HUES6 (cell line): ENCODE measurements around the gene MCTP1.

Experiments
- H3K27ac ChIP-seq: 2 replicates; pipeline ENCODE4 v1.7.0; 2013; ENCODE audit warnings: low read depth, mild to moderate bottlenecking, low read length, inconsistent platforms
- H3K27me3 ChIP-seq: 2 replicates; pipeline ENCODE4 v1.6.1; 2013; ENCODE audit warnings: low read length; ENCODE audit not compliant: control insufficient read depth, insufficient read depth
- H3K36me3 ChIP-seq: 2 replicates; pipeline ENCODE4 v1.6.1; 2013; ENCODE audit warnings: low read length; ENCODE audit not compliant: control insufficient read depth, insufficient read depth
- H3K4me1 ChIP-seq: 2 replicates; pipeline ENCODE4 v1.6.1; 2013; ENCODE audit warnings: low read length; ENCODE audit not compliant: control insufficient read depth, insufficient read depth
- H3K4me3 ChIP-seq: 2 replicates; pipeline ENCODE4 v1.5.1; 2013; ENCODE audit warnings: low read depth, low read length
- H3K9ac ChIP-seq: one replicate; pipeline ENCODE4 v1.6.1; 2013; ENCODE audit warnings: mild to moderate bottlenecking, low read length
- H3K9me3 ChIP-seq: 2 replicates; pipeline ENCODE4 v1.6.1; 2013; ENCODE audit warnings: low read depth, low read length; ENCODE audit not compliant: control insufficient read depth, insufficient read depth

Gene MCTP1

GRCh38 chr5:95114902-95115301 is 170.0 kb downstream of the MCTP1 start:
- Histone ChIP-seq H3K27me3 (no peaks in the 10 kb centered on the region), H3K27ac (no peak overlapping the region), H3K4me1 (peaks cover 10% of the 10 kb centered on the region), H3K36me3 (no peaks in the 10 kb centered on the region), H3K9ac (no peak overlapping the region), H3K4me3 (no peak overlapping the region), H3K9me3 (no peaks in the 10 kb centered on the region)

GRCh38 chr5:95114305-95114704 is 170.6 kb downstream of the MCTP1 start:
- Histone ChIP-seq H3K9ac (no peak overlapping the region), H3K27ac (no peak overlapping the region), H3K36me3 (no peaks in the 10 kb centered on the region), H3K27me3 (no peaks in the 10 kb centered on the region), H3K4me3 (no peak overlapping the region), H3K4me1 (peaks cover 10% of the 10 kb centered on the region), H3K9me3 (no peaks in the 10 kb centered on the region)

GRCh38 chr5:95113489-95113888 is 171.4 kb downstream of the MCTP1 start:
- peaks cover 10% of the 10 kb centered on the region for H3K4me1 ChIP-seq
- no peaks in the 10 kb centered on the region for H3K36me3 ChIP-seq
- no peak overlapping the region for H3K4me3 ChIP-seq
- H3K9me3 ChIP-seq = no peaks in the 10 kb centered on the region
- H3K9ac ChIP-seq = no peak overlapping the region
- H3K27me3 ChIP-seq = no peaks in the 10 kb centered on the region
- no peak overlapping the region for H3K27ac ChIP-seq

GRCh38 chr5:95111141-95111540 is 173.8 kb downstream of the MCTP1 start:
- no peaks in the 10 kb centered on the region for H3K27me3 ChIP-seq
- no peak overlapping the region for H3K9ac ChIP-seq
- no peak overlapping the region for H3K4me3 ChIP-seq
- no peaks in the 10 kb centered on the region for H3K36me3 ChIP-seq
- no peaks in the 10 kb centered on the region for H3K9me3 ChIP-seq
- H3K4me1 ChIP-seq = peaks cover 10% of the 10 kb centered on the region
- no peak overlapping the region for H3K27ac ChIP-seq

- Histone ChIP-seq H3K4me1 (peaks cover 10% of the 10 kb centered on the region), H3K27me3 (no peaks in the 10 kb centered on the region), H3K9me3 (no peaks in the 10 kb centered on the region), H3K9ac (no peak overlapping the region), H3K36me3 (no peaks in the 10 kb centered on the region), H3K27ac (no peak overlapping the region), H3K4me3 (no peak overlapping the region)
These were observed 174.8 kb downstream of the MCTP1 start for GRCh38 chr5:95110118-95110517.

GRCh38 chr5:95107138-95107537 is 177.8 kb downstream of the MCTP1 start:
- Histone ChIP-seq H3K4me3 (no peak overlapping the region), H3K4me1 (no peaks in the 10 kb centered on the region), H3K27ac (no peak overlapping the region), H3K9me3 (no peaks in the 10 kb centered on the region), H3K27me3 (no peaks in the 10 kb centered on the region), H3K9ac (no peak overlapping the region), H3K36me3 (no peaks in the 10 kb centered on the region)

- Histone ChIP-seq H3K4me3 (no peak overlapping the region), H3K9me3 (no peaks in the 10 kb centered on the region), H3K9ac (no peak overlapping the region), H3K27ac (no peak overlapping the region), H3K4me1 (no peaks in the 10 kb centered on the region), H3K27me3 (no peaks in the 10 kb centered on the region), H3K36me3 (no peaks in the 10 kb centered on the region)
These were observed 179.3 kb downstream of the MCTP1 start for GRCh38 chr5:95105638-95106037.

GRCh38 chr5:95102687-95103086 is 182.2 kb downstream of the MCTP1 start:
- no peak overlapping the region for H3K9ac ChIP-seq
- H3K27me3 ChIP-seq = no peaks in the 10 kb centered on the region
- no peaks in the 10 kb centered on the region for H3K4me1 ChIP-seq
- H3K9me3 ChIP-seq = no peaks in the 10 kb centered on the region
- H3K4me3 ChIP-seq = no peak overlapping the region
- no peak overlapping the region for H3K27ac ChIP-seq
- no peaks in the 10 kb centered on the region for H3K36me3 ChIP-seq

- no peak overlapping the region for H3K9ac ChIP-seq
- no peaks in the 10 kb centered on the region for H3K27me3 ChIP-seq
- no peaks in the 10 kb centered on the region for H3K9me3 ChIP-seq
- no peaks in the 10 kb centered on the region for H3K4me1 ChIP-seq
- no peaks in the 10 kb centered on the region for H3K36me3 ChIP-seq
- H3K4me3 ChIP-seq = no peak overlapping the region
- no peak overlapping the region for H3K27ac ChIP-seq
These were observed 182.8 kb downstream of the MCTP1 start for GRCh38 chr5:95102080-95102479.

- Histone ChIP-seq H3K9me3 (no peaks in the 10 kb centered on the region), H3K4me3 (no peak overlapping the region), H3K4me1 (no peaks in the 10 kb centered on the region), H3K27me3 (no peaks in the 10 kb centered on the region), H3K27ac (no peak overlapping the region), H3K9ac (no peak overlapping the region), H3K36me3 (no peaks in the 10 kb centered on the region)
These were observed 184.3 kb downstream of the MCTP1 start for GRCh38 chr5:95100551-95100950.

GRCh38 chr5:95098012-95098411 is 186.9 kb downstream of the MCTP1 start:
- no peaks in the 10 kb centered on the region for H3K36me3 ChIP-seq
- no peak overlapping the region for H3K27ac ChIP-seq
- H3K27me3 ChIP-seq = no peaks in the 10 kb centered on the region
- H3K4me1 ChIP-seq = no peaks in the 10 kb centered on the region; the same call in 1 of the 2 replicates
- H3K9me3 ChIP-seq = no peaks in the 10 kb centered on the region
- H3K4me3 ChIP-seq = no peak overlapping the region
- no peak overlapping the region for H3K9ac ChIP-seq

GRCh38 chr5:95093211-95093610 is 191.7 kb downstream of the MCTP1 start:
- Histone ChIP-seq H3K9me3 (peaks cover 9% of the 10 kb centered on the region; the same call in 1 of the 2 replicates), H3K27ac (no peak overlapping the region), H3K4me1 (no peaks in the 10 kb centered on the region; the same call in 1 of the 2 replicates), H3K9ac (no peak overlapping the region), H3K36me3 (no peaks in the 10 kb centered on the region), H3K4me3 (no peak overlapping the region), H3K27me3 (no peaks in the 10 kb centered on the region)
